ENCODE results near the gene KLRD1.
"Not testable (repeated sequence)": the region's sequence is repeated elsewhere in the genome, so short reads cannot be mapped to it uniquely, and the experiment has no call there.

Gene KLRD1

GRCh38 chr12:10341892-10342509, 34.3 kb downstream of the KLRD1 start:
- FAIRE-seq (no peak), DNase-seq (ENCODE audit: insufficient read length) (no peak)
- no peak for TF ChIP-seq POLR2AphosphoS5 (IDR thresholded peaks at IDR 0.05; ENCODE audit: low read depth, low read length)
- no peak for TF ChIP-seq POLR2A (IDR thresholded peaks at IDR 0.05; ENCODE audit: low read depth, low read length)
- no peak for TF ChIP-seq TAF1 (IDR thresholded peaks at IDR 0.05; ENCODE audit: borderline replicate concordance, low read depth, low read length)

- not testable (repeated sequence) for FAIRE-seq
Measured at GRCh38 chr12:10351457-10351856, 43.8 kb downstream of the KLRD1 start.

GRCh38 chr12:10354071-10354470, 46.4 kb downstream of the KLRD1 start:
- TF ChIP-seq POLR2AphosphoS5 (IDR thresholded peaks at IDR 0.05; ENCODE audit: low read depth, low read length) (no peak), POLR2A (IDR thresholded peaks at IDR 0.05; ENCODE audit: low read depth, low read length) (no peak)
- no peak for FAIRE-seq
- DNase-seq (ENCODE audit: insufficient read length), result no peak

More at GRCh38 chr12:10351457-10351856, 43.8 kb downstream of the KLRD1 start:
- DNase-seq (ENCODE audit: insufficient read length), result not testable (repeated sequence)

DNA sequence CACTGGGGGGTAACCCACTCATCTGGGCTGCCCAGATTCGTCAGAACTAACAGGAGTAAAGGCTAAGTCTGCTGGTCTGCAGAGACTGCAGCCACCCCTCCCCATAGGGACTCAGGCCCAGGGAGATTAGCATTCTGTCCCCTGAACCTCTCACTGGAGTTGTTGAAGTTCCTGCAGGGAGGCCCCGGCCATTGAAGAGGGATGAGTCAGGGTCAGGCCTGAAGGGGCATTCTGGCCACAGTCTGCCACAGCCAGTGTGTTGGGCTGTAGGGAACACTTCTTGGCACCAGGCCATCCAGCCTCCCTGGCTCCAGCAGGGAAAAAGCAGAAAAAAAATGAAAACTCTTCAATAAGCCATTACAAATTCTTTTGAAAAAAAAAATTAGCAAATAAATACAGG, 46.8 kb downstream of the KLRD1 start:
- no peak for FAIRE-seq

GRCh38 chr12:10358131-10358530, 50.5 kb downstream of the KLRD1 start:
- no peak for DNase-seq (ENCODE audit: insufficient read length)
- no peak for TF ChIP-seq POLR2AphosphoS5 (IDR thresholded peaks at IDR 0.05; ENCODE audit: low read depth, low read length)
- no peak for FAIRE-seq

More for the DNA sequence above, 46.8 kb downstream of the KLRD1 start:
- no peak for DNase-seq (ENCODE audit: insufficient read length)
- no peak for TF ChIP-seq POLR2A (IDR thresholded peaks at IDR 0.05; ENCODE audit: low read depth, low read length)

DNA sequence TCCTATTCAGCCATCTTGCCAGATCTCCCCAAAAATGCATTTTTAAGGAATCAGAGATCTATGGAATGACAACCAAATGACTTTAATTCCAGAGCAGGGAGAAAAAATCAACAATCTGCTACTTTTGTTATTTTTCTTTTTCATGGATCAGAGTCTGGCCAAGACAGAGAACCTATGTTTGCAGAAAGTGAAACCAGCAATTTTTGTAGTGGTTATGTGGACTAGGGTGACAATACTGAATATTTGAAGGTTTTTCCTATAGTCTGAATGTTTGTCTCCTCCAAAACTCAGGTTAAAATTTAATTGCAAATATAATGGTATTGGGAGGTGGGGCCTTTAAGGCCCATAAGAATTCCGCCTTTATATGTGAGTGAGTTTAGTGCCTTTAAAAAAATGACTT, 51.3 kb downstream of the KLRD1 start:
- FAIRE-seq (no peak), DNase-seq (ENCODE audit: insufficient read length) (no peak)
- TF ChIP-seq POLR2A (IDR thresholded peaks at IDR 0.05; ENCODE audit: low read depth, low read length) (no peak), POLR2AphosphoS5 (IDR thresholded peaks at IDR 0.05; ENCODE audit: low read depth, low read length) (no peak), TAF1 (IDR thresholded peaks at IDR 0.05; ENCODE audit: borderline replicate concordance, low read depth, low read length) (no peak)

DNA sequence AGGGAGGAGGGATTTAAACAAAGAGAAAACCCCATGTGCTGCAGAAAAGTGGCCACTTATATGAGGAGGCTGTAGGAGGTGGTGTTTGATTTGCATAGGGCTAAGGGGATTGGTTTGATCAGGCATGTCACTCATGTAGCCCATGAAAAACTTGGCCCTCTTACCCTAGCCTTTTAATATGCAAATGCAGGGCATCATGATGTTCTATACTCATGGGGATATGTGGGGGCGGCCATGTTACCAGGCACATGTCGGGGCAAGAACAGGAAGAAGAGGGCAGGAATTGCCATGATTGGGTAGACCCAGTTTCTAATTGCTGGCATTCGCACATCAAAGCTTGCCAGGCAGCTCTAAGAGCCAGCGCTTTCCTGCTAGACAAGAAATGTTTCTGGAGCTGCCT, 53.4 kb downstream of the KLRD1 start:
- TF ChIP-seq POLR2AphosphoS5 (IDR thresholded peaks at IDR 0.05; ENCODE audit: low read depth, low read length) (no peak), TAF1 (IDR thresholded peaks at IDR 0.05; ENCODE audit: borderline replicate concordance, low read depth, low read length) (no peak), POLR2A (IDR thresholded peaks at IDR 0.05; ENCODE audit: low read depth, low read length) (no peak)
- no peak for FAIRE-seq
- no peak for DNase-seq (ENCODE audit: insufficient read length)

GRCh38 chr12:10361622-10362021, 54.0 kb downstream of the KLRD1 start:
- DNase-seq (ENCODE audit: insufficient read length), result no peak
- FAIRE-seq, result no peak
- TF ChIP-seq POLR2A (IDR thresholded peaks at IDR 0.05; ENCODE audit: low read depth, low read length) (no peak), TAF1 (IDR thresholded peaks at IDR 0.05; ENCODE audit: borderline replicate concordance, low read depth, low read length) (no peak), POLR2AphosphoS5 (IDR thresholded peaks at IDR 0.05; ENCODE audit: low read depth, low read length) (no peak)

DNA sequence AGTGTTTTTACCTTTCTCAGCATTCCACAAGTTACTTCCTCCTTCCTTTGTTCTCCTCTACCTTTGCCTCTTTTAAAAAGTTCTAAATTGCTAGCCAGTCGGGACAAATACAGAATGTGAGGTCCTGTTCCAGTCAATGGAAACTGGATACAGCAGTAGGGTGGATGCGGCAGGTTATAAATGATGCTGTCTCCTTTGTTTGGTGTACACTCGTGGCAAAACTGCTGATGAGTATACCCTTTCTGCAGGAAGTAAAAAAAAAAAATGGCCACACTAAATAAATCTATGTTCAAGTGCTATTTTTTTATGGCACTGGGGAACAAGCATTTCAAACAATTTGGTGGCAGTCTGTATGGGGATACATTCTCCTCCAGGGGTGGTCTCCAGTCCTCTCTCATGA, 54.7 kb downstream of the KLRD1 start:
- TF ChIP-seq POLR2A (IDR thresholded peaks at IDR 0.05; ENCODE audit: low read depth, low read length) (no peak), TAF1 (IDR thresholded peaks at IDR 0.05; ENCODE audit: borderline replicate concordance, low read depth, low read length) (no peak)
- no peak for DNase-seq (ENCODE audit: insufficient read length)
- FAIRE-seq, result no peak

GRCh38 chr12:10362828-10363657, 55.4 kb downstream of the KLRD1 start:
- FAIRE-seq (no peak), DNase-seq (ENCODE audit: insufficient read length) (no peak)

GRCh38 chr12:10363658-10363913, 55.9 kb downstream of the KLRD1 start:
- DNase-seq (ENCODE audit: insufficient read length) (no peak), FAIRE-seq (no peak)
- no peak for TF ChIP-seq POLR2AphosphoS5 (IDR thresholded peaks at IDR 0.05; ENCODE audit: low read depth, low read length)
- no peak for TF ChIP-seq POLR2A (IDR thresholded peaks at IDR 0.05; ENCODE audit: low read depth, low read length)
- no peak for TF ChIP-seq TAF1 (IDR thresholded peaks at IDR 0.05; ENCODE audit: borderline replicate concordance, low read depth, low read length)

More at GRCh38 chr12:10362828-10363657, 55.4 kb downstream of the KLRD1 start:
- no peak for TF ChIP-seq POLR2A (IDR thresholded peaks at IDR 0.05; ENCODE audit: low read depth, low read length)
- no peak for TF ChIP-seq POLR2AphosphoS5 (IDR thresholded peaks at IDR 0.05; ENCODE audit: low read depth, low read length)

DNA sequence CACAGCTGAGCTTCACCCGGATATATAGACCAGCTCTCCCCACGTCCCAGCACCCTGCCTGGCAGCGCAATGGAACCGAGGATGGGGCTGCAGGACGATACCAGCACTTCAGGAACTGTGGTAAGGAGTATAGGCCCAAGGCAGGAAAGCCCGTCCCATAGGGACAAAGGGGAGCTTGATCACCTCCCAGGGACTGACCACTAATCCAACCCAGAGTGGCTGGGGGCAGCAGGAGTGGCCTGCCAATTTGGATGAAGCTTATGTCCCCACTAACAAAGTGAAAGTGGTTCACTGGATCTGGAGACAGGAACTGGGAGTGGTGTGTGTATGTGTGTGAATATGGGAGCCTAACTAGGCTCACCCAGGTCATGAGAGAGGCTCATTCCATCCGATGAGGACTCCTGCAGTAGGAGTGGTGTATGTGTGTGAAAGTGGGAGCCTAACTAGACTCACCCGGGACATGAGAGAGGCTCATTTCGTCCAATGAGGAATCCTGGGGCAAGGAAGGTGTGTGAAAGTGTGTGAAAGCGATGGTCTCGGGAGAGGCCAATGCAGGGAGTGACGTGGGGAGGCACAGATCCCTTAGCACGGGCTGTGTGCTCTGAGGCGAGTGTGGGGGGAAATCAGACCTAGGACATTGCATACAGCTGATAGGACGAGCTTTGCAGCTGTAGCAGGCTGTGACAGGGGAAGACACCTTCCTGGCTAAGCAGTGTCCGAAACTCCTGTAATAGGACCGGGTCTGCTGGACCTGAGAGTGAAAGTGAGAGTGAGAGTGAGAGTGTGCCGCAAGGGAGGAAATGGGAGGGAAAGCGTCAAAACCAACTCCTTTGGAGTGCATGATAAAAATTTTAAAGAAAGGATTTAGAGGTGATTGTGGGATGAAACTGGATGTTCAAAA, 56.5 kb downstream of the KLRD1 start:
- TF ChIP-seq POLR2AphosphoS5 (IDR thresholded peaks at IDR 0.05; ENCODE audit: low read depth, low read length) (peak; percentile 40; the same call in 1 of the 2 replicates), POLR2A (IDR thresholded peaks at IDR 0.05; ENCODE audit: low read depth, low read length) (no peak; the same call in 1 of the 2 replicates)
- FAIRE-seq (peak; percentile 77), DNase-seq (ENCODE audit: insufficient read length) (peak; percentile 35)
